ENCODE measurements around the gene NME4.

NME4 gene

GRCh38 chr16:367333-367903 is 29.6 kb upstream of the NME4 start:
- Histone ChIP-seq H3K4me1 (ENCODE audit: control insufficient read depth in 2 of 2, insufficient read depth in 1 of 2, low read depth in 1 of 2, low read length in 2 of 2) (peaks cover 4 to 10% of the 10 kb centered on the region in 2 donors), H3K27ac (replicated peaks; ENCODE audit: low read length) (no peak overlapping the region), H4K8ac (ENCODE audit: low read depth, low read length) (no peak overlapping the region), H2BK120ac (ENCODE audit: low read depth, low read length) (no peak overlapping the region), H3K27me3 (ENCODE audit: control insufficient read depth in 3 of 3, insufficient read depth in 3 of 3, low read depth in 1 of 3, low read length in 3 of 3) (no peaks in the 10 kb centered on the region), H3K9me3 (replicated peaks in 1 of 2; ENCODE audit: control insufficient read depth in 2 of 2, insufficient read depth in 1 of 2, low read depth in 1 of 2, low read length in 2 of 2) (no peaks in the 10 kb centered on the region), H3K9ac (ENCODE audit: low read depth, low read length, poor library complexity) (no peak overlapping the region), H3K14ac (ENCODE audit: low read length) (no peak overlapping the region), H3K23ac (ENCODE audit: low read depth, low read length, poor library complexity) (no peak overlapping the region), H3K18ac (ENCODE audit: low read length) (no peak overlapping the region), H2BK15ac (ENCODE audit: low read length) (no peak overlapping the region), H3K79me1 (ENCODE audit: low read depth, low read length) (peaks cover 4% of the 10 kb centered on the region), H2BK5ac (ENCODE audit: low read length) (peak overlapping the region; percentile 66), H4K91ac (ENCODE audit: low read depth, low read length, poor library complexity) (no peak overlapping the region), H3K4ac (ENCODE audit: low read length) (no peak overlapping the region), H2AFZ (ENCODE audit: low read length) (no peak overlapping the region), H3K4me3 (ENCODE audit: low read length in 2 of 2) (no peak overlapping the region), H2AK5ac (ENCODE audit: low read depth, low read length) (no peak overlapping the region), H3K36me3 (replicated peaks in 1 of 2; ENCODE audit: control insufficient read depth in 2 of 2, insufficient read depth in 2 of 2, low read length in 2 of 2) (peaks cover 24 to 53% of the 10 kb centered on the region in 2 donors), H3K4me2 (ENCODE audit: insufficient read depth, low read length, poor library complexity, severe bottlenecking) (no peak overlapping the region), H2BK12ac (ENCODE audit: low read length) (no peak overlapping the region)
- DNase-seq (ENCODE audit: low spot score), result no peak
- no CpG with 5 or more reads among the region's 18 CpGs for WGBS, 2 donors (ENCODE audit: extremely low coverage in 2 of 2, insufficient read length in 2 of 2, insufficient replicate concordance in 1 of 2)

- Histone ChIP-seq H3K27ac (replicated peaks; ENCODE audit: low read length) (no peak overlapping the region), H2BK5ac (ENCODE audit: low read length) (no peak overlapping the region), H3K79me1 (ENCODE audit: low read depth, low read length) (peaks cover 4% of the 10 kb centered on the region), H3K23ac (ENCODE audit: low read depth, low read length, poor library complexity) (peak overlapping the region; percentile 80), H3K14ac (ENCODE audit: low read length) (no peak overlapping the region), H3K27me3 (ENCODE audit: control insufficient read depth in 3 of 3, insufficient read depth in 3 of 3, low read depth in 1 of 3, low read length in 3 of 3) (no peaks in the 10 kb centered on the region), H3K18ac (ENCODE audit: low read length) (no peak overlapping the region), H3K4ac (ENCODE audit: low read length) (no peak overlapping the region), H3K36me3 (replicated peaks in 1 of 2; ENCODE audit: control insufficient read depth in 2 of 2, insufficient read depth in 2 of 2, low read length in 2 of 2) (peaks cover 30 to 64% of the 10 kb centered on the region in 2 donors), H4K8ac (ENCODE audit: low read depth, low read length) (no peak overlapping the region), H3K4me2 (ENCODE audit: insufficient read depth, low read length, poor library complexity, severe bottlenecking) (no peak overlapping the region), H2BK12ac (ENCODE audit: low read length) (no peak overlapping the region), H2AK5ac (ENCODE audit: low read depth, low read length) (no peak overlapping the region), H3K9me3 (replicated peaks in 1 of 2; ENCODE audit: control insufficient read depth in 2 of 2, insufficient read depth in 1 of 2, low read depth in 1 of 2, low read length in 2 of 2) (no peaks in the 10 kb centered on the region), H2BK120ac (ENCODE audit: low read depth, low read length) (no peak overlapping the region), H3K4me3 (ENCODE audit: low read length in 2 of 2) (no peak overlapping the region), H3K9ac (ENCODE audit: low read depth, low read length, poor library complexity) (no peak overlapping the region), H3K4me1 (ENCODE audit: control insufficient read depth in 2 of 2, insufficient read depth in 1 of 2, low read depth in 1 of 2, low read length in 2 of 2) (peaks cover 4 to 8% of the 10 kb centered on the region in 2 donors), H2AFZ (ENCODE audit: low read length) (no peak overlapping the region), H2BK15ac (ENCODE audit: low read length) (no peak overlapping the region), H4K91ac (ENCODE audit: low read depth, low read length, poor library complexity) (no peak overlapping the region)
- no CpG with 5 or more reads among the region's 29 CpGs for WGBS, 2 donors (ENCODE audit: extremely low coverage in 2 of 2, insufficient read length in 2 of 2, insufficient replicate concordance in 1 of 2)
- no peak for DNase-seq (ENCODE audit: low spot score)
Observed at GRCh38 chr16:368388-369158, 28.4 kb upstream of the NME4 start.

GRCh38 chr16:369275-369865 is 27.6 kb upstream of the NME4 start:
- H3K9me3 ChIP-seq (replicated peaks in 1 of 2; ENCODE audit: control insufficient read depth in 2 of 2, insufficient read depth in 1 of 2, low read depth in 1 of 2, low read length in 2 of 2), result no peaks in the 10 kb centered on the region
- peak overlapping the region; percentile 40 to 66 for H3K4me3 ChIP-seq (ENCODE audit: low read length in 2 of 2)
- H3K4me2 ChIP-seq (ENCODE audit: insufficient read depth, low read length, poor library complexity, severe bottlenecking), result peak overlapping the region; percentile 62
- H3K27me3 ChIP-seq (ENCODE audit: control insufficient read depth in 3 of 3, insufficient read depth in 3 of 3, low read depth in 1 of 3, low read length in 3 of 3), result no peaks in the 10 kb centered on the region
- H2BK5ac ChIP-seq (ENCODE audit: low read length), result peak overlapping the region; percentile 11
- no peak for DNase-seq (ENCODE audit: low spot score)
- H3K14ac ChIP-seq (ENCODE audit: low read length), result no peak overlapping the region
- H3K4me1 ChIP-seq (ENCODE audit: control insufficient read depth in 2 of 2, insufficient read depth in 1 of 2, low read depth in 1 of 2, low read length in 2 of 2), result peaks cover 4 to 6% of the 10 kb centered on the region in 2 donors
- H2AFZ ChIP-seq (ENCODE audit: low read length), result no peak overlapping the region
- no peak overlapping the region for H4K8ac ChIP-seq (ENCODE audit: low read depth, low read length)
- no peak overlapping the region for H2BK15ac ChIP-seq (ENCODE audit: low read length)
- no peak overlapping the region for H4K91ac ChIP-seq (ENCODE audit: low read depth, low read length, poor library complexity)
- H2BK120ac ChIP-seq (ENCODE audit: low read depth, low read length), result no peak overlapping the region
- H3K36me3 ChIP-seq (replicated peaks in 1 of 2; ENCODE audit: control insufficient read depth in 2 of 2, insufficient read depth in 2 of 2, low read length in 2 of 2), result peaks cover 37 to 72% of the 10 kb centered on the region in 2 donors
- no peak overlapping the region for H2BK12ac ChIP-seq (ENCODE audit: low read length)
- H3K4ac ChIP-seq (ENCODE audit: low read length), result no peak overlapping the region
- peak overlapping the region; percentile 11 for H3K23ac ChIP-seq (ENCODE audit: low read depth, low read length, poor library complexity)
- peaks cover 9% of the 10 kb centered on the region for H3K79me1 ChIP-seq (ENCODE audit: low read depth, low read length)
- H3K27ac ChIP-seq (replicated peaks; ENCODE audit: low read length), result no peak overlapping the region
- WGBS, 2 donors (ENCODE audit: extremely low coverage in 2 of 2, insufficient read length in 2 of 2, insufficient replicate concordance in 1 of 2), result no CpG with 5 or more reads among the region's 20 CpGs
- no peak overlapping the region for H3K9ac ChIP-seq (ENCODE audit: low read depth, low read length, poor library complexity)
- no peak overlapping the region for H2AK5ac ChIP-seq (ENCODE audit: low read depth, low read length)
- H3K18ac ChIP-seq (ENCODE audit: low read length), result no peak overlapping the region

GRCh38 chr16:369866-370436 is 27.0 kb upstream of the NME4 start:
- H2AFZ ChIP-seq (ENCODE audit: low read length), result no peak overlapping the region
- H3K79me1 ChIP-seq (ENCODE audit: low read depth, low read length), result peaks cover 9% of the 10 kb centered on the region
- no peak overlapping the region for H3K27ac ChIP-seq (replicated peaks; ENCODE audit: low read length)
- peak overlapping the region; percentile 17 for H4K8ac ChIP-seq (ENCODE audit: low read depth, low read length)
- WGBS, 2 donors (ENCODE audit: extremely low coverage in 2 of 2, insufficient read length in 2 of 2, insufficient replicate concordance in 1 of 2), result no CpG with 5 or more reads among the region's 44 CpGs
- peak overlapping the region; percentile 71 for H3K14ac ChIP-seq (ENCODE audit: low read length)
- no peaks in the 10 kb centered on the region for H3K9me3 ChIP-seq (replicated peaks in 1 of 2; ENCODE audit: control insufficient read depth in 2 of 2, insufficient read depth in 1 of 2, low read depth in 1 of 2, low read length in 2 of 2)
- H3K9ac ChIP-seq (ENCODE audit: low read depth, low read length, poor library complexity), result peak overlapping the region; percentile 60
- H2BK5ac ChIP-seq (ENCODE audit: low read length), result peak overlapping the region; percentile 11
- no peak overlapping the region for H4K91ac ChIP-seq (ENCODE audit: low read depth, low read length, poor library complexity)
- H3K18ac ChIP-seq (ENCODE audit: low read length), result no peak overlapping the region
- H3K23ac ChIP-seq (ENCODE audit: low read depth, low read length, poor library complexity), result peak overlapping the region; percentile 85
- DNase-seq (ENCODE audit: low spot score), result no peak
- no peak overlapping the region for H2BK120ac ChIP-seq (ENCODE audit: low read depth, low read length)
- no peaks in the 10 kb centered on the region for H3K27me3 ChIP-seq (ENCODE audit: control insufficient read depth in 3 of 3, insufficient read depth in 3 of 3, low read depth in 1 of 3, low read length in 3 of 3)
- H2BK15ac ChIP-seq (ENCODE audit: low read length), result no peak overlapping the region
- H3K4me1 ChIP-seq (ENCODE audit: control insufficient read depth in 2 of 2, insufficient read depth in 1 of 2, low read depth in 1 of 2, low read length in 2 of 2), result peaks cover 4 to 6% of the 10 kb centered on the region in 2 donors
- peak overlapping the region; percentile 62 for H3K4me2 ChIP-seq (ENCODE audit: insufficient read depth, low read length, poor library complexity, severe bottlenecking)
- no peak overlapping the region for H3K4ac ChIP-seq (ENCODE audit: low read length)
- H3K36me3 ChIP-seq (replicated peaks in 1 of 2; ENCODE audit: control insufficient read depth in 2 of 2, insufficient read depth in 2 of 2, low read length in 2 of 2), result peaks cover 42 to 78% of the 10 kb centered on the region in 2 donors
- no peak overlapping the region for H2BK12ac ChIP-seq (ENCODE audit: low read length)
- H3K4me3 ChIP-seq (ENCODE audit: low read length in 2 of 2), result peak overlapping the region; percentile 40 to 66
- no peak overlapping the region for H2AK5ac ChIP-seq (ENCODE audit: low read depth, low read length)

Measured in neuronal stem cell (in vitro differentiated cells).